GM10248 (cell line): ENCODE measurements around the gene SOCS6.

Experiments used
- CTCF ChIA-PET: fragments of 300-600 bp; sonication (Branson Sonifier 250); formaldehyde crosslinking; extraction: SDS; loops from one replicate; lab custom pipeline; 2021; ENCODE audit warnings: antibody characterized with exemption; lab: Yijun Ruan, JAX
- POLR2A ChIA-PET: fragments of 350-650 bp; sonication (Branson Sonifier 250); formaldehyde crosslinking; extraction: SDS; loops from one replicate; lab custom pipeline; 2020; ENCODE audit warnings: antibody characterized with exemption; lab: Yijun Ruan, JAX
- DNase-seq: peaks from one replicate; pipeline ENCODE4 v3.0.0; 2012; ENCODE audit errors: extremely low spot score
- TF ChIP-seq, protein P1 (sequence below): IDR thresholded peaks from 2 replicates; pipeline ENCODE4 v1.5.1; 2012; ENCODE audit warnings: mild to moderate bottlenecking, low read depth; ENCODE audit errors: extremely low read depth, missing control alignments, control extremely low read depth

The SOCS6 gene

GRCh38 chr18:70328169-70328568 is 39.3 kb downstream of the SOCS6 start:
- DNase-seq: no peak
- ChIA-PET POLR2A (no interaction called here), CTCF (interaction anchor here (1.4 kb wide), 1 partner anchor 32 kb away, joined by 3 read pairs; no protein-coding TSS in a partner anchor)
- TF ChIP-seq, protein P1, sequence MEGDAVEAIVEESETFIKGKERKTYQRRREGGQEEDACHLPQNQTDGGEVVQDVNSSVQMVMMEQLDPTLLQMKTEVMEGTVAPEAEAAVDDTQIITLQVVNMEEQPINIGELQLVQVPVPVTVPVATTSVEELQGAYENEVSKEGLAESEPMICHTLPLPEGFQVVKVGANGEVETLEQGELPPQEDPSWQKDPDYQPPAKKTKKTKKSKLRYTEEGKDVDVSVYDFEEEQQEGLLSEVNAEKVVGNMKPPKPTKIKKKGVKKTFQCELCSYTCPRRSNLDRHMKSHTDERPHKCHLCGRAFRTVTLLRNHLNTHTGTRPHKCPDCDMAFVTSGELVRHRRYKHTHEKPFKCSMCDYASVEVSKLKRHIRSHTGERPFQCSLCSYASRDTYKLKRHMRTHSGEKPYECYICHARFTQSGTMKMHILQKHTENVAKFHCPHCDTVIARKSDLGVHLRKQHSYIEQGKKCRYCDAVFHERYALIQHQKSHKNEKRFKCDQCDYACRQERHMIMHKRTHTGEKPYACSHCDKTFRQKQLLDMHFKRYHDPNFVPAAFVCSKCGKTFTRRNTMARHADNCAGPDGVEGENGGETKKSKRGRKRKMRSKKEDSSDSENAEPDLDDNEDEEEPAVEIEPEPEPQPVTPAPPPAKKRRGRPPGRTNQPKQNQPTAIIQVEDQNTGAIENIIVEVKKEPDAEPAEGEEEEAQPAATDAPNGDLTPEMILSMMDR: no peak

DNA sequence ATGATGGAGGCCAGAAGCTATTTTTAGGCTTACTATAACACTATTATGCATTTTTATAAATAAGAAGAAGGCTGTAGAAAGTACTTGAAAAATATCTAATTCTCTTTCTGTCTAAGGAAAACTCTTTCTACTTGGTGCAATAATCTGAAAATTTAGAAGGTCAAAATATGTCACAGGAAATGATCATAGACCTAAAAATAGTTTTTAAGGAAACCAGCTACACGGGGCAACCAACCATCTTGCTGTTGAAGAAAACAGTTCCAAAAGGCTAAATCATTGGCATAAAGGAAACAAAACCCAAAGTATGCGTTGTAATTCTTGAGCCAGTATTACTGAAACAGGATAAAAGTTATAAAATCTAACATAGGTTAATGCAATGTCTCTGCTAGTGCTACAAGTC is 40.2 kb downstream of the SOCS6 start:
- ChIA-PET CTCF (interaction anchor here (1.4 kb wide), 1 partner anchor 33 kb away, joined by 3 read pairs; no protein-coding TSS in a partner anchor), POLR2A (no interaction called here)
- TF ChIP-seq, protein P1: no peak
- DNase-seq: no peak

- POLR2A ChIA-PET: no interaction called here
- no peak for DNase-seq
- TF ChIP-seq, protein P1: no peak
- CTCF ChIA-PET: interaction anchor here (2.1 kb wide), 1 partner anchor 103 kb away, joined by 4 read pairs; no protein-coding TSS in a partner anchor
Observed at GRCh38 chr18:70330887-70331286, 42.0 kb downstream of the SOCS6 start.

- POLR2A ChIA-PET: no interaction called here
- CTCF ChIA-PET: interaction anchor here (2.1 kb wide), 1 partner anchor 102 kb away, joined by 4 read pairs; no protein-coding TSS in a partner anchor
- DNase-seq: no peak
- TF ChIP-seq, protein P1: no peak
Observed at GRCh38 chr18:70331456-70332097, 42.7 kb downstream of the SOCS6 start.

DNA sequence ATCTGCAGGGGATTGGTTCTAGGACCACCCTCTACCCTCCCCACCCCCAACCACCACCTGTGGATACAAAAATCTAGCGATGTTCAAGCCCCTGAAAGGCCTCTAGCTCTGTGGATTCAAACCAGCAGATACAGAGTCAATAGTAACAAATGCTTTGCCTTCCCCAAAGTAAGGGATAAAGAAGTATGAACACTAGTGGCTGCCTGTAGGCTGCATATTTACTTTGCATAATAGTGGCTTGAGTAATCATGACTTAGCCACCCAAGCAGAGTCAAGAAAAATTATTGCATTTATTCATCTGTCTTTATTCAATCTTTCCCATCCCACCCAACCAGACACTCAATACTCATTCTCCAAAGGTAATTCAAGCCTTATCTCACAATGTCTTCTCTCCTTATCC is 43.8 kb downstream of the SOCS6 start:
- ChIA-PET POLR2A (no interaction called here), CTCF (no interaction called here)
- no peak for DNase-seq
- TF ChIP-seq, protein P1: no peak

DNA sequence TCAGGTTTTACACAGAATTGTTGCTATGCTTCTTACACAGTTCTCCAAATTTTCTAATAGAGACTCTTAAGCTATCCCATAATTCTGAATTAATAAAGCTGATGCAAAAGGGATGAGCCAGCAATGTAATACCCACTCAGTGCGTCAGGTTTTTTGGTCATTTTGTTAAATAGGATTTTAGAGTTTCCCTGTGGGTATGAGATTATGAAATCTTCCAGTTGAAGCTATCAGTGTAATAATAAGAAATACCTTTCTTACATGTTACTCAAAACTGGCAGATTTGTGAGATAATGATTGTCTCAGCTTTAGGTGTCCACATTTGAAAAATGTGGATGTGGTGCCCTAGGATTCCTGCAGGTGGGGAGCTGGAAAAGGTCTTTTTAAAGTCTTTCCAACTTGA is 44.5 kb downstream of the SOCS6 start:
- ChIA-PET CTCF (interaction anchor here (1.2 to 2.1 kb wide), 3 partner anchors 10 to 101 kb away, joined by 3 to 6 read pairs (median 6); no protein-coding TSS in a partner anchor), POLR2A (no interaction called here)
- TF ChIP-seq, protein P1: no peak
- no peak for DNase-seq
